HepG2 (cell line): ENCODE data around the gene BIRC2. TPM values are rescaled to one million over a fixed set of nuclear protein-coding genes. Genes with fewer than 3 reads are reported as not detected.
A peak's percentile ranks its signal among the peaks of the same experiment; 100 is the strongest.

ENCODE experiments used
- CENPX ChIP-seq: sonication (generic); formaldehyde crosslinking; IDR thresholded peaks from 2 replicates; pipeline ENCODE4 v1.9.0; 2021; ENCODE audit warnings: mild to moderate bottlenecking, missing genetic modification reagents, moderate library complexity
- E2F5 ChIP-seq: sonication (generic); formaldehyde crosslinking; conservative IDR thresholded peaks from 2 replicates; pipeline ENCODE4 v1.4.0; 2020; ENCODE audit warnings: missing genetic modification reagents
- GMEB2 ChIP-seq: IDR thresholded peaks from 2 replicates; pipeline ENCODE4 v1.6.1; 2016; ENCODE audit warnings: missing biosample characterization, missing genetic modification reagents, low read depth
- MTA1 ChIP-seq: sonication (generic); formaldehyde crosslinking; IDR thresholded peaks from 2 replicates; pipeline ENCODE4 v1.4.0; 2020; ENCODE audit warnings: missing genetic modification reagents, mild to moderate bottlenecking, borderline replicate concordance
- MTF2 ChIP-seq: sonication (generic); formaldehyde crosslinking; IDR thresholded peaks from 2 replicates; pipeline ENCODE4 v1.5.0; 2020; ENCODE audit warnings: missing genetic modification reagents, borderline replicate concordance
- PHF21A ChIP-seq: sonication (generic); formaldehyde crosslinking; IDR thresholded peaks from 2 replicates; pipeline ENCODE4 v1.5.0; 2020; ENCODE audit warnings: mild to moderate bottlenecking, missing genetic modification reagents
- RAD51 ChIP-seq: fragments of 450-650 bp; IDR thresholded peaks from 2 replicates; pipeline ENCODE4 v1.6.1; 2016; ENCODE audit warnings: borderline replicate concordance
- SALL2 ChIP-seq: sonication (generic); formaldehyde crosslinking; IDR thresholded peaks from 2 replicates; pipeline ENCODE4 v1.8.1; 2023; ENCODE audit warnings: mild to moderate bottlenecking, missing genetic modification reagents, inconsistent platforms
- SMARCC2 ChIP-seq: fragments of 450-650 bp; IDR thresholded peaks from 2 replicates; pipeline ENCODE4 v1.6.1; 2017; ENCODE audit warnings: antibody characterized with exemption, mild to moderate bottlenecking
- SNAI1 ChIP-seq: sonication (generic); formaldehyde crosslinking; IDR thresholded peaks from 2 replicates; pipeline ENCODE4 v1.5.0; 2020; ENCODE audit warnings: mild to moderate bottlenecking, missing genetic modification reagents, borderline replicate concordance
- ZGPAT ChIP-seq: IDR thresholded peaks from 2 replicates; pipeline ENCODE4 v1.6.1; 2016; ENCODE audit warnings: mild to moderate bottlenecking
- ZNF276 ChIP-seq: sonication (generic); formaldehyde crosslinking; IDR thresholded peaks from 2 replicates; pipeline ENCODE4 v1.4.0; 2020; ENCODE audit warnings: mild to moderate bottlenecking, low read depth, missing genetic modification reagents
- ZNF580 ChIP-seq: IDR thresholded peaks from 2 replicates; pipeline ENCODE4 v1.6.1; 2016; ENCODE audit warnings: low read depth, borderline replicate concordance
- ZNF609 ChIP-seq: sonication (generic); formaldehyde crosslinking; IDR thresholded peaks from 2 replicates; pipeline ENCODE4 v1.4.0; 2020; ENCODE audit warnings: mild to moderate bottlenecking, missing genetic modification reagents, borderline replicate concordance
- ZNF75D ChIP-seq: sonication (generic); formaldehyde crosslinking; IDR thresholded peaks from 2 replicates; pipeline ENCODE4 v1.8.1; 2023; ENCODE audit warnings: missing genetic modification reagents, mild to moderate bottlenecking, borderline replicate concordance
- ZNF780A ChIP-seq: sonication (generic); formaldehyde crosslinking; IDR thresholded peaks from 2 replicates; pipeline ENCODE4 v1.8.0; 2022; ENCODE audit warnings: mild to moderate bottlenecking, missing genetic modification reagents, moderate library complexity
- ZNF782 ChIP-seq: sonication (generic); formaldehyde crosslinking; IDR thresholded peaks from 2 replicates; pipeline ENCODE4 v1.4.0; 2020; ENCODE audit warnings: missing genetic modification reagents, mild to moderate bottlenecking, borderline replicate concordance
- ZSCAN30 ChIP-seq: sonication (generic); formaldehyde crosslinking; IDR thresholded peaks from 2 replicates; pipeline ENCODE4 v1.5.0; 2020; ENCODE audit warnings: mild to moderate bottlenecking, missing genetic modification reagents
- polyA plus RNA-seq, 8 experiments: library from polyadenylated mRNA; depleted of rRNA in 3 of 8; stranded (reverse) in 7 of 8; unstranded in 1 of 8; fragments of >200 nt; fragmentation: Illumina TruSeq in 4 of 8; extraction: Trizol in 4 of 8; gene quantifications; 2 replicates each; pipeline versions ENCODE4 v1.2.1 to v1.2.3, GENCODE V29; 2011 to 2016; ENCODE audit warnings: low read depth in 4 of 8, missing spikeins in 1 of 8, mixed read lengths in 1 of 8; ENCODE audit not compliant: insufficient read depth in 1 of 8
- total RNA-seq, 5 experiments: library from RNA; depleted of rRNA; stranded (reverse); fragments of >200 nt; fragmentation: Illumina TruSeq; extraction: Trizol; gene quantifications; 2 replicates each; pipeline ENCODE4 v1.2.3, GENCODE V29; 2016; ENCODE audit warnings: low read depth in 1 of 5

The BIRC2 gene
- total and polyA plus RNA-seq, 2 of the 13 experiments (the other 11 are each of a cell fraction or from before 2014, with no cell fraction given), result 61.7 to 62.2 TPM

- peak; percentile 64; the same call in 1 of the 2 replicates for TF ChIP-seq ZNF609 (CRISPR knock-in tag)
- no peak for TF ChIP-seq CENPX (CRISPR knock-in tag)
- peak; percentile 91 for TF ChIP-seq ZGPAT (CRISPR knock-in tag)
- TF ChIP-seq SMARCC2, result no peak
- TF ChIP-seq SALL2 (CRISPR knock-in tag), result 0 out of 2 replicates have a peak, but pooled peaks have one; percentile 72
- no peak for TF ChIP-seq ZNF75D (CRISPR knock-in tag)
- TF ChIP-seq GMEB2 (CRISPR knock-in tag), result peak; percentile 78
- TF ChIP-seq E2F5 (CRISPR knock-in tag), result no peak
- TF ChIP-seq RAD51, result no peak
- no peak for TF ChIP-seq ZNF780A (CRISPR knock-in tag)
- TF ChIP-seq SNAI1 (CRISPR knock-in tag), result peak; percentile 66
- TF ChIP-seq MTF2 (CRISPR knock-in tag), result no peak
- no peak for TF ChIP-seq ZSCAN30 (CRISPR knock-in tag)
- TF ChIP-seq MTA1 (CRISPR knock-in tag), result peak; percentile 79; the same call in 1 of the 2 replicates
- TF ChIP-seq ZNF580 (CRISPR knock-in tag), result peak; percentile 58; the same call in 1 of the 2 replicates
- TF ChIP-seq ZNF276, result no peak
- TF ChIP-seq PHF21A, result peak; percentile 74
- no peak for TF ChIP-seq ZNF782
These were observed at the start of gene BIRC2 (continued) for GRCh38 chr11:102346748-102347461.
